HG02642 (cell line): Measurements from ENCODE around the gene OPN1MW3.
"Not testable (repeated sequence)": the region's sequence is repeated elsewhere in the genome, so short reads cannot be mapped to it uniquely, and the experiment has no call there.

Experiments
- ATAC-seq: cut with Tn5 transposase; IDR thresholded peaks from one replicate; pipeline ENCODE4 v1.9.1; 2021; ENCODE audit warnings: mild to moderate bottlenecking; ENCODE audit not compliant: unreplicated experiment, poor library complexity

Gene OPN1MW3

DNA sequence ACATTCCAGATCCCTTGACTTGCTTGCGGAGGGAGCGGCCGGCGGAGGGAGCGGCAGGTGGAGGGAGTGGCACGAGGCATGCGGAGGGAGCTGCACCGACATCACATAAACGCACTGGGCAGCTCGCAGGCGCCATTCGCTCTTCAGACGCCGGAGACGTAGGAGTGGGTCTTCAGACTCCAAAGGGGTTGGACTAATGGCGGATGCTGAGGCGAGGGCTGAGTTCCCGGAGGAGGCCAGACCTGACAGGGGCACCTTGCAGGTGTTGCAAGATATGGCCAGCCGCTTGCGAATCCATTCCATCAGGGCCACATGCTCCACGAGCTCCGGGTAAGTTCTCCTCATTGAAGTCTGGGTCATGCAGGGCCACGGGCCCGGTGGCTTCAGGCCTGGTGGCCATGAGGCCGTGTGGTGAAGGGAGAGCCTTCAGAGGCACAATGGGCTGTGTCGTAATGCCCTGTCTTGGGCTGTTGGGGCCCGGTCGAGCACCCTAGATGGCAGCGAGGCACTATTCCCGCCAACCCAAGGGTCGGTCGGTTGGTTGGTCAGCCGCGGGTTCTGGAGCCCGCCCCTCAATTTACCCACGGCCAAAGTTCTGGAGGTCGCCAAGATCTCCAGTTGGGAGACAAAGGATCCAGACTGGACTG is 38.4 kb downstream of the OPN1MW3 start, which contains the start of gene TKTL1:
Gene TKTL1, plus strand, starts transcription at position 132 of the 647 bp plus-strand sequence. Its CDS starts 65 bp downstream, at position 197.
- ATAC-seq: no peak

DNA sequence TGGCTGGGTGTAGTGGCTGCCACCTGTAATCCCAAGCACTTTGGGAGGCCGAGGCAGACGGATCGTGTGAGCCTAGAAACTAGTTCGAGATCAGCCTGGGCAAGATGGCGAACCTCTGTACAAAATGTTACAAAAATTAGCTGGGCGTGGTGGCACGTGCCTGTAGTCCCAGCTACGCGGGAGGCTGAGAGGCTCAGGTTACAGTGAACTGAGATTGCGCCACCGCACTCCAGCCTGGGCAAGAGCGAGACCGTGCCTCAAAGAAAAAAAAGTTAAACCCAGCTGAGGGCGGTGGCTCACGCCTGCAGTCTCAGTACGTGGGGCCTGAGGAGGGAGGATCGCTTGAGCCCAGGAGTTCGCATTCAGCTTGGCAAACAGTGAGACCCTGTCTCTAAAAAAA is 39.3 kb downstream of the OPN1MW3 start:
- ATAC-seq: no peak

DNA sequence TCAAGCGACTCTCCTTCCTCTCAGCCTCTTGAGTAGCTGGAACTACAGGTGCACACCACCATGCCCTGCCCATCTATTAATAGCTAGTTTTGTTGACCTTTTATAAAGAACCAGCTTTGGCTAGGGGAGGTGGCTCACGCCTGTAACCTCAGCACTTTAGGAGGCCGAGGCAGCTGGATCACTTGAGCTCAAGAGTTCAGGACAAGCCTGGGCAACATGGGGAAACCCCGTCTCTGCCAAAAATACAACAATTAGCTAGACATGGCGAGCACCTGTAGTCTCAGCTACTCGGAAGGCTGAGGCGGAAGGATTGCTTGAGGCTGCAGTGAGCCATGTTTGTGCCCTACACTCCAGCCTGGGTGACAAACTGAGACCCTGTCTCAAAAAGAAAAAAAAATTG is 40.9 kb downstream of the OPN1MW3 start:
- ATAC-seq: no peak

DNA sequence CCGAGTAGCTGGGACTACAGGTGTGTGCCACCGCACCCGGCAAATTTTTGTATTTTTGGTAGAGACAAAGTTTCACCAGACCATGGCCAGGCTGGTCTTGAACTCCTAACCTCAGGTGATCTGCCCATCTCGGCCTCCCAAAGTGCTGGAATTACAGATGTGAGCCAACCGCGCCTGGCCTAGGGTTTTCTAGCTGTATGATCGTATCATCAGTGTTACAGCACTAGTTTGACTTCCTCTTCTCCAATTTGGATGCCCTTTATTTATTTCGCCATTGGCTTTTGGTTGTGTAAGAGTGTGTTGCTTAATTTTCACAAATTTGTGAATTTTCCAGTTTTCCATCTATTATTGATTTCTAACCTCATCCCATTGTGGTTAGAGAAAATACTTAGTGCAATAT is 43.4 kb downstream of the OPN1MW3 start:
- no peak for ATAC-seq

DNA sequence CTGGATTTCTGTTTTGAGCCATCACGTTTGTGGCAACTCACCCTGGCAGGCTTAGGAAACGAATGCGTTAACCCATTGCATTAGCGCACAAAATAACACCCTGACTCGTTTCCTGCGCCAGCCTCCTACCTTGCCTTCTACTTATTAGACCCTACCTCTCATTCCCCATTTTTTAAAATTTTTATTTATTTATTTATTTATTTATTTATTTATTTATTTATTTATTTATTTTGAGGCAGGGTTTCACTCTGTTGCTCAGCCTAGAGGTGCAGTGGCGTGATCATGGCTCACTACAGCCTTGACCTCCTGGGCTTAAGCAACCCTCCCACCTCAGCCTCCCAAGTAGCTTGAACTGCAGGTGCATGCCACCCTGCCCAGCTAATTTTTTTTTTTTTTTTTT is 45.6 kb downstream of the OPN1MW3 start:
- ATAC-seq: not testable (repeated sequence)

DNA sequence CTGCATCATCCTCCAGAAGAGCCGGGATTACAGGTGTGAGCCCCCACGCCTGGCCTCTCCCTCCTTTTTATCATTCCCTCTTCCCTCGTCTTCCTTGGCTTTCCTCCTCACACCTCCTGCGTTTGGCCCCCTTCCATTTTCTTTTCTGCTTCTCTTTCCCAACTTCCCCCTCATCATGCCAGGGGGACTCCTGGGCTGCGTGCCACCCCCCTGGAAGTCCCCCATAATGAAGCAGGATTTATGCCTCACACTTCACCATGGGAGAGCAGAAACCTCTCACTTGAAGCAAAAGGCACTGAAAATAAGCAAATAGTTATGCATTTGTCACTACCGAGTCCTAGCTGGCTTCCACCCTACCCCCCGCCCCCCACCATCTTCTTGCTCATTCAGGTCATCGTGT is 46.1 kb downstream of the OPN1MW3 start:
- no peak for ATAC-seq

DNA sequence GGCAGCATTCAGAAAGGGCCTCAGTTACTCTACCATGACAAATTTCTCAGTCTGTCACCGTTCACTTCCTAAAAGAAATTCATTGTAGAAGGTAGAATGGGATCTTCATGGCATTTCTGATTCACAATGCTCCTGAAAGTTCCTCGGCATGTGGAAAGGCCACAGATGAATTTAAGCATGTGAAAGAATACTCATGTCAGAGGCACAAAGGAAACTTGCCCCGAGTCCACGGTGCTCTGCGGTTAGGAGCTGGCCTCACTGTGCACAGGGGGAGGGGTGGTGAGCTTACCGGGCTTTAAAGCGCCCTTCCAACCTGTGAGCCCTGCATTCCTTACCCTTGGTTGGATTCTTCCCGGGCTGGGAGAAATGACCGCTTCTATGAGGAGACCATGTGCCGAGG is 47.5 kb downstream of the OPN1MW3 start:
- ATAC-seq: no peak

DNA sequence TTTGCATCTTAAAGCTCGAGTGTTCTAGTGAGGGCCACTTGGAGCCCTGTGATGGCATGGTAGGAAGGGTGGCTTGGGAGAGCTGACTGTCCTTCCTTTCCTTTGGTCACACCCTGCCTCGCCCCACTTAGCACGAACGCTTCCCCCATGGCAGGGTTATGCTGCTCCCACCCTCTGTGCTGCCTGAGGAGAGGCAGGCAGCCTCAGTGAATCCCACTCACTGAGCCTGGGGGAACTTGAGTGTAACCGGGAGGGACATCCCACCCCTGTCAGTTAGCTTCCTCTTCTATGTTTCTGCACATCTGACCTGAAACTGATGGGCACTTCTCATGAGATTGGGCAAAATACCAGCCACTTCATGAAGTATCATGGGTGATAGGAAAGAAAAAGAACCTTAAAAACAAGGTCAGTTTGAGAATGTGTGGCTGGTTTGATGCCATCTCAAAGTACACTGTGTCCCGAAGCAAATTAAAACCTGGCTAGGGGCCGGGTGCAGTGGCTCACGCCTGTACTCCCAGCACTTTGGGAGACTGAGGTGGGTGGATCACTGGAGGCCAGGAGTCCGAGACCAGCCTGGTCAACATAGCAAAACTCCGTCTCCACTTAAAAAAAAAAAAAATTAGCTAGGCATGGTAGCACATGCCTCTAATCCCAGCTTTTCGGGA is 48.3 kb downstream of the OPN1MW3 start:
- ATAC-seq: no peak

DNA sequence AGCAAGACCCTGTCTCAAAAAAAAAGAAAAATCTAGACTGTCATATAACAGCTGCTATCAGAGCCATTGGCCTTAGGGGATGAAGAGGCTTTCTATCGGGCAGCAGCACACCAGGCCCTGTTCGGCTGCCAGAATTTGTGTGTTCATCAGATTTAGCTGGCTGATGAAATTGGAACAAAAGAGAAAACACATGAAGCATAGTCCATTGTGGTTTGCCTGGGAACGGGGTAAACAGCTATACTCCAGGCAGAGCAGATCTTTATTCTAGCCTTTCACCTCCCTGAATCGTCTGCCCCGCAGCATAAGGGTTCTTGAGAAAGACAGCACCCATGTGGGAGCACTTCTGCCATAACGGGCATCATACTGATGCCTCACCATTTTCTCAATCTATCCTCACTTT is 49.8 kb downstream of the OPN1MW3 start:
- no peak for ATAC-seq

DNA sequence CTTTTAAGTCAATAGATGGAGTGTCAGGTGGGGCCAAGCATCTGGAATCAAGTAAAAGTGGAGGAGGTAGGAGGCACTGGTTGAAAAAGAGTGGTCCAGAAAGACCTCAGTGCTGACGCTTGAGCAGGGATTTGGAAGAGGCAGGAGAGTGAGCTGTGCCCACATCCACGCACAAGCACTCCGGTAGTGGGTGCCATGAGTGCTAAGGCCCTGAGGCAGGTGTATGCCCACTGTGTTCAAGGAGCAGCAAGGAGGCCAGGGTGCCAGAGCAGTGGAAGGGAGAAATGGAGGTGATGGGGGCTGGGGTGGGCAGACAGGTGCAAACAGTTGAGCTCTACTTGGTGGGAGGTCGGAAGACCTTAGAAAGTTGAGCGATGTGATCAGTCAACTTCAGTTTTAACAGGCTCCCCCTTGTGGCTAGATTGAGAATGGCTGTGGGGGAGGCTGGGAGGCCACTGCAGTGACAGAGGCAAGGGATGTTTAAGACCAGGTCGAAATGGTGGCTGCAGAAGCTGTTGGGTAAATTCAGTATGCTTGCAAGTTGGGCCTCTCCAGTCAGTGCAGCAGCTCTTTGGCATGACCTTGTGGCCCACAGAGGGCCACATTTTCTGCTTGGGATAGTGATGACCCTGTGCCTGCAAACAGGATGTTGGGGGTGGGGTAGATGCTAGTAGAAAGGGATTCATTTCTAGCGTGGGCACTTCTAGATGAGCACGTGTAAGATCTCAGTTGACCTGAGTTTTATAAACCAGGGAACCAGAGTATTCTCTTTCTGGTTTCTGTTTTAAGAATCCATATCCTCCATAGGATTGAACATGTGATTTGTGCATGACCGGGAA is 50.9 kb downstream of the OPN1MW3 start:
- ATAC-seq: no peak

DNA sequence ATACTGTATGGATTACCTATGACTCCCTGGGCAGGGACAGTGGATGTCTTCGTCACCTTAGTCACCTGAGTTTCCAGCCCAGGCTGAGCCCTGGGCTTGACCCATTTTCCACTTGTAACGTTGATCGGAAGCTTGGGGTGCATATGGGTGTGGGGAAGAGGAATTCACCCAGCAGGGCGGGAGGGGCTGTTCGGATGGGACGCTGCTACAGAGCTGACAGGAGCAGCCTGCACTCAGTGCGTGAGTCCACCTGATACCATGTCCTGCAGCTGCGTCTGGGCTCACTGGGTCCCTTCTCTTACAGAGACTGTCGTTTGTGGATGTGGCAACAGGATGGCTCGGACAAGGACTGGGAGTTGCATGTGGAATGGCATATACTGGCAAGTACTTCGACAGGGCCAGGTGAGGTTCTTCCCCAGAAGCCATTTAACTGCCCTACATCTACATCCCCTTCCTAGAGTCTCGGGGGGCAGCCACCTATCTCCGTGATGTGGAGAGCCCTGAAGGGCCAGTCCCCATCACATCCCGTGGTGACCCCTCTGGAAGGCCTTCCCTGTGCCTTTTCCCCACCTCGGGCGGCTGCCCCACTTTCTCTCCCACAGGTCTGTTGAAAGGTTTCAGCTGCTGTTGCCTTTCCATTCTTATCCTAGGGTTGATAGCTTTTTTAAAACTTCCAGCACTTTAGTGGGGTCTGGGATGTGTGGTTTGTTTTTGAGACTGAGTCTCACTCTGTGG is 51.8 kb downstream of the OPN1MW3 start:
- ATAC-seq: no peak

DNA sequence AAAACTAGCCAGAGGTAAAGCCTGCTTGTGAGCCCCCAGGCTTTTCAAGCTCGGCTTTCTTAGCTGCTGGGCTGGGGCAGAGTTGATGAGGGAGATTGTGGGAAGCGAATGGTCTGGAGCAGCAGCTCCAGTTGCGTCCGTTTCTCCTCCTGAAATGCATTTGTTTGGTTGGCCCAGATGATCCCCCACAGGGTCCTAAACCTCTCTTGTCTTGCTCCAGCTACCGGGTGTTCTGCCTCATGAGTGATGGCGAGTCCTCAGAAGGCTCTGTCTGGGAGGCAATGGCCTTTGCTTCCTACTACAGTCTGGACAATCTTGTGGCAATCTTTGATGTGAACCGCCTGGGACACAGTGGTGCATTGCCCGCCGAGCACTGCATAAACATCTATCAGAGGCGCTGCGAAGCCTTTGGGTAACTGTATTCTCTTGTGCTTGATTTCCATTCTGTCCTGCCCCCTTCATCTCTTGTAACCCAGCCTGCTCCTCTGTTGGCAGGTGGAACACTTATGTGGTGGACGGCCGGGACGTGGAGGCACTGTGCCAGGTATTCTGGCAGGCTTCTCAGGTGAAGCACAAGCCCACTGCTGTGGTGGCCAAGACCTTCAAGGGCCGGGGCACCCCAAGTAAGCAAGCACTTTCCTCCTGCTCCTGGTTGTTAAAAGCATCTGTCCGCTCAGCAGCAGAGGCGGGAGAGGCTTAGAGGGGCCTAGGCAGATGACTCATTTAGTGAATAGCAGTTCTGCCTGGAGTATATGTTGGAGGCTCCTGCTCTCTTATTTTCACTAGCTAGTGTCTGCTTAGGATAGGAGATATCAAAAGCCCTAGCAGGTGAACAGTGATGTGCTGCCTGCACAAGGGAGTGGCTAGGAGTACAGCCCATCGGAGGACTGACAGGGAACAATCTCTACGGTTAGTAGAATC is 53.5 kb downstream of the OPN1MW3 start:
- ATAC-seq: no peak

DNA sequence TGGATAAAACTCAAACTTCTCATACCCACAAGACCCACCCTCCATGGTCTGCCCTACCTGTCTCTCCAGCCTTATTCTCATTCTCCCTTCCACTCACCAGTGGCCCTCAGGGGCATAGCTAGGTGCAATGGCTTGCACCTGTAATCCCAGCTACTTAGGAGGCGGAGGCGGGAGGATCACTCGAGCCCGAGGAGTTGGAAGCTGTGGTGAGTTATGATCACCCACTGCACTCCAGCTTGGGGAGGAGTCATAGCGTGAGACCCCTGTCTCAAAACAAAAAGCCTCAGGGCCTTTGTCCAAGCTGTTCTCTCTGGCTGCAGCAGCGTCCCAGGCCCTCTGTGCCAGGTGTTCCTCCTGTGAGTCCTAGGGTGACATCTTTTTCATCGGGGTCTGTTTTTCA is 54.7 kb downstream of the OPN1MW3 start:
- no peak for ATAC-seq

DNA sequence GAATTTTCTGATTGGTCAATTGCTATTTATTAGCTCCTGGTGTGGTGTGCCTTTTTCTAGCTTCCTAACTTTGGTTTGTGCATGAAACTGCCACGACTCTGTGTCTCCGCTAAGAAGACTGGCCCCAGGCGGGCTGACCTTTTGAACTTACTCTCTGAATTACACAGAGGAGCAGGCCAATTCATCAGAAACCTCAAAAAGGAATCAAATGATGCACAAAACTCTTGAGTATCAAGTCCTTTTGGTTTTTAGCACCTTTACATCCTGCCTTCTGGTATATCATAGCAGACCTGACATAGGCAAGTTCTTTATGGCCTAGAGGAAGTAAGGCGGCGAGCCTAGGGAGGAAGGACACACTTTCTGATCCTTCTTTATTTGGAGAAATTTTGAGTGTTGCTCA is 55.8 kb downstream of the OPN1MW3 start:
- ATAC-seq: no peak

DNA sequence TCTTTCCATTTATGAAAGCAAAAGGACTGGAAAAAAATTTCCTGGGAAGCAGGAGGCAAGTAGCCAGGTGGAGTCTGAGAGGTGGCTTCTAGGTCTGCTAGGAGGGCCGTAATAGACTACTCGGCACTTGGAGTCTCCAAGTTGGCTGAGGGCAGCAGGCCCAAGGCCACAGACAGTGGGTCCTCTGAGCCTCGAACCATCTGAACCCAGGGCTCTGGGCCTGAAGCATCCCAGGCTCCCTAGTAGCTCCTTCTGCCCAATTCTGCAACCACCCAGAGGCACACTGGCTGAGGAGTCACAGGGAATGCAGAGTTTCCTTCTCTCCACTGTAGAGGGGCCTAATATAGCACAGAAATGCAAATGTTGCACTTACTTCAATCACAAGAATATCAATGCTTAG is 58.0 kb downstream of the OPN1MW3 start:
- no peak for ATAC-seq

DNA sequence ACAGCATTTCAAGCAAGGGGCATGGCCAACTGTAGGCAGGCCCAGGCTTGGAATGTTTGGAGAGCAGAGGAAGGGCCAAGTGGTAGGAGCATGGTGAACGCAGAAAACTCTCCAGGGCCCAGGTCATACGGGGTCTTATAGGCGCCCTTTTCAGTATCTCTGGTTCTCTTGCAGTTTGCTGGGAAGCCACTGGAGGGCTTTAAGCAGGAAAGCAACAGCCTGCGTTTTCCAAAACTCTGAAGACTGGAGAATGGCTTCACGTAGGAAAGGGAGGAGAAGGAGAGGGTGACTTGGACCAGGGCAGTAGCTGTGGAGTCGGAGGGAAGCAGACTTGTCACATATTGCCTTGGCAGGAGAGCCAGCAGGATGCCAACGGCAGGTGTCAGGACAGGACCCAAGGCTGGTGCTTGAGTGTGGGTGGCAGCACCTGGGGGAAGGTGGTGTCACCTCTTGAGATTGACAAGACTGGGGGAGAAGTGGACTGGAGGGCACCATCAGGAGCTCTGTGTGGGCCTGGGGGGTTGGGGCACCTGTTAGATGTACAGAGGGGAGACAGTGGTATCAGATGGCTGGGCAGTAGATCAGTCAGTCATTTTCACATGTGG is 60.1 kb downstream of the OPN1MW3 start:
- no peak for ATAC-seq

DNA sequence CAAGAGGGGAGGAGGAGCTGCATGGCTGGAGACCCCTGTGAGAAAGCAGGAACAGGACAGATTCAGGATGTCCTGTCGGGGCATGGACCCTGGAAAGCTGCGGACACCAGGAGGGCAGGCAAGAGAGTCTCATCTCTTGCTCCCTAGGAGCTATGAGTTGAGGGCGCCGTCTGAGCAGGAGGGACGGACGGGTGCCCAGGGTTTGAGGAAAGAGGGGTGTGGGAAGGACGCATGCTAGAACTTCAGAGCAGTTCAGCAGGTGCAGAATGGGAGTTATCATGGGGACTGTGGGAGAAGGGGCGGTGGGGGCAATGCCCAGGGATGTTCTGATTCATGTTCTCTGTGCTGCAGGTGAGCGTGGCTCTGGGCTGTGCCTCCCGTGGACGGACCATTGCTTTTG is 63.0 kb downstream of the OPN1MW3 start:
- no peak for ATAC-seq
